LNCaP clone FGC (cell line): ENCODE data around the gene FXYD5.

Source experiments
- DNase-seq: peaks from one replicate; pipeline ENCODE4 v3.0.0-alpha.2; 2011; ENCODE audit warnings: low read depth
- H3K4me3 ChIP-seq: 2 replicates; pipeline ENCODE4 v1.5.1; 2011; ENCODE audit warnings: mild to moderate bottlenecking, low read depth, low read length, control low read depth
- TF ChIP-seq, protein P1 (sequence below): IDR thresholded peaks from 2 replicates; pipeline ENCODE4 v1.5.1; 2012; ENCODE audit warnings: mild to moderate bottlenecking; ENCODE audit not compliant: control insufficient read depth, insufficient read depth; ENCODE audit errors: extremely low read depth

FXYD5 gene

DNA sequence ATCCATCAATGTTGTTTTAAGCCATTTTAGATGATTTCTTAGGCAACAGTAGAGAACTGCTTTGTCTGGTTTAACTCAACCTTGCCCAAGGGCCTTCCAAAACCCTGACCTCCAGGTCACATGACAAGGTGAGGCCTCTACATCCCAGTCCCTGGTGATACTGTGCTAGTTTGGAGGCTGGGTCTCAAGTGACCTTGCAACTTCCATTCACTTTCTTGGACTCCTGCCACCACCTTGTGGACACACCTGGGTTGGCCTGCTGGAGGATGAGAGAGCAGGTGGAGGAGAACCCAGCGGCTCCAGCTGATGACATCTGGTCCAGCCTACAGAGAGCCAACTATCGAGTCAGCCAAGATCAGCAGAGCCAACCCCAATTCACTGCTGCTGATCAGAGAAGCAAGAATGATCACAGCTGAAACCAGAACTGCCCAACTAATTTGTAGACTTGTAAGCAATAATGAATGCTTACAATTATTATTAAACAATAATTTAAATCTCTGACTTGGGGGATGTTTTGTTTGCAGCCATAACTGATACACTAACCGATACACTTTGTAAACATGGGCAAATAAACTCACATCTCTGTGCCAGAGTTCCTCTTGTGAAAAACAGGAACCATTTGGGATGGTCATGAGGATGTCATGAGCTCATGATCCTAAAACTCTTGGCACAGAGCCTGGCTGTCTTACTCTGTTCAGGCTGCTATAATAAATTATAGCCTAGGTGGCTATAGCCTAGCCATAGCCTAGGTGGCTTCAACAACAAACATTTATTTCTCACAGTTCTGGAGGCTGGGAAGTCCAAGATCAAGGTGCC is 62.5 kb downstream of the FXYD5 start:
- H3K4me3 ChIP-seq: no peak overlapping the region
- no peak for DNase-seq
- TF ChIP-seq, protein P1, sequence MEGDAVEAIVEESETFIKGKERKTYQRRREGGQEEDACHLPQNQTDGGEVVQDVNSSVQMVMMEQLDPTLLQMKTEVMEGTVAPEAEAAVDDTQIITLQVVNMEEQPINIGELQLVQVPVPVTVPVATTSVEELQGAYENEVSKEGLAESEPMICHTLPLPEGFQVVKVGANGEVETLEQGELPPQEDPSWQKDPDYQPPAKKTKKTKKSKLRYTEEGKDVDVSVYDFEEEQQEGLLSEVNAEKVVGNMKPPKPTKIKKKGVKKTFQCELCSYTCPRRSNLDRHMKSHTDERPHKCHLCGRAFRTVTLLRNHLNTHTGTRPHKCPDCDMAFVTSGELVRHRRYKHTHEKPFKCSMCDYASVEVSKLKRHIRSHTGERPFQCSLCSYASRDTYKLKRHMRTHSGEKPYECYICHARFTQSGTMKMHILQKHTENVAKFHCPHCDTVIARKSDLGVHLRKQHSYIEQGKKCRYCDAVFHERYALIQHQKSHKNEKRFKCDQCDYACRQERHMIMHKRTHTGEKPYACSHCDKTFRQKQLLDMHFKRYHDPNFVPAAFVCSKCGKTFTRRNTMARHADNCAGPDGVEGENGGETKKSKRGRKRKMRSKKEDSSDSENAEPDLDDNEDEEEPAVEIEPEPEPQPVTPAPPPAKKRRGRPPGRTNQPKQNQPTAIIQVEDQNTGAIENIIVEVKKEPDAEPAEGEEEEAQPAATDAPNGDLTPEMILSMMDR: no peak

DNA sequence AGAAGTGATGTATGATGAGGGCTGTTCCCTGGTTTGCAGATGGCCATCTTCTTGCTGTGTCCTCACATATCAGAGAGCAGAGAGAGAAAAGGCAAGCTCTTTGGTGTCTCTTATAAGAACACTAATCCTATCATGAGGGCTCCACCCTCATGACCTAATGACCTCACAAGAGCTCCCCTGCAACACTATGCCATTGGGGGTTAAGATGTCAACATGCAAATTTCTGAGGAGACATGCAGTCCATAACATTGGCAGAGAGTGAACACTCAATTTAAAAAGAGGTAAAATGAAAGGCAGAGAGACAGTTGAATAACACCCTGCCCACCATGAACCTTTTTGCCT is 63.1 kb downstream of the FXYD5 start:
- TF ChIP-seq, protein P1: no peak
- H3K4me3 ChIP-seq: no peak overlapping the region
- DNase-seq: no peak

DNA sequence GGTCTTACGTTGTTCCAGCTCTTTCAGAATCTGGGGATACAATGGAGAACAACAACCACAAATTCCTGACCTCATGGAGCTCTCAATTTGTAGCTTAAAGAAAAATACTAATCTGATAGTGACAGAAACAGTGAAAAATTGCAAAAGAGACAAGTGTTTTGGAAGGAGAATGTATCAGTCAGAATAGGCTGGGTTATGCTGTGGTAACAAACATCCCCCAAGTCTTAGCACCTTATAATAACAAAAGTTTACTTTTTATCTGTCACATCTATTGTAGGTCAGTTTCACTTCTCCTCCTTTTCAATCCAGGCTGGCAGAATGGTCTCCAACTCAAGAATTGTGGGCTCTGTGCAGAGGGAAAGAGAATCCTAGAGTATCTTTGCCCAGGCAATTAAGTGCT is 64.5 kb downstream of the FXYD5 start:
- no peak for DNase-seq
- H3K4me3 ChIP-seq: no peak overlapping the region
- TF ChIP-seq, protein P1: no peak
